Progenitor cell of endocrine pancreas (in vitro differentiated cells): Measurements from ENCODE around the gene DDX23. TPM values are rescaled to one million over a fixed set of nuclear protein-coding genes. Genes with fewer than 3 reads are reported as not detected.
"Not testable (repeated sequence)": the region's sequence is repeated elsewhere in the genome, so short reads cannot be mapped to it uniquely, and the experiment has no call there.

Source experiments
- DNase-seq: peaks from one replicate; pipeline ENCODE4 v3.0.0; 2021; ENCODE audit warnings: low spot score; ENCODE audit not compliant: unreplicated experiment
- H3K27ac Mint-ChIP-seq: 2 replicates; pipeline ENCODE4 v1.8.0; 2021; ENCODE audit warnings: mild to moderate bottlenecking, moderate library complexity, mixed read lengths
- H3K27me3 Mint-ChIP-seq: 2 replicates; pipeline ENCODE4 v1.8.0; 2021; ENCODE audit warnings: mixed read lengths
- H3K36me3 Mint-ChIP-seq: 2 replicates; pipeline ENCODE4 v1.8.0; 2022; ENCODE audit warnings: mixed read lengths; ENCODE audit not compliant: insufficient read depth
- H3K4me1 Mint-ChIP-seq: 2 replicates; pipeline ENCODE4 v1.8.0; 2021; ENCODE audit warnings: low read depth, mixed read lengths
- H3K4me3 Mint-ChIP-seq: 2 replicates; pipeline ENCODE4 v1.8.0; 2021; ENCODE audit warnings: low read depth, mild to moderate bottlenecking, moderate library complexity, mixed read lengths
- H3K9me3 Mint-ChIP-seq: 2 replicates; pipeline ENCODE4 v1.8.0; 2021; ENCODE audit warnings: low read depth, mixed read lengths
- CTCF ChIP-seq: fragments of 200-600 bp; sonication (generic); IDR thresholded peaks from one replicate; pipeline ENCODE4 v1.5.0; 2021; ENCODE audit warnings: antibody characterized with exemption, mild to moderate bottlenecking; ENCODE audit not compliant: unreplicated experiment
- total RNA-seq: library from RNA; stranded (reverse); gene quantifications from 2 replicates; pipeline ENCODE4 v1.2.1, GENCODE V29; 2021

DDX23 gene
- total RNA-seq, 1 donor from 2014 or later: 129 TPM

GRCh38 chr12:48854488-48854887, 2.5 kb upstream of the DDX23 start:
- peaks cover 2% of the 10 kb centered on the region for H3K36me3 Mint-ChIP-seq
- no peak overlapping the region for H3K27ac Mint-ChIP-seq
- H3K4me3 Mint-ChIP-seq: no peak overlapping the region
- H3K4me1 Mint-ChIP-seq: peaks cover 20% of the 10 kb centered on the region
- no peaks in the 10 kb centered on the region for H3K9me3 Mint-ChIP-seq
- H3K27me3 Mint-ChIP-seq: no peaks in the 10 kb centered on the region
- TF ChIP-seq CTCF: no peak
- no peak for DNase-seq

- Mint-ChIP-seq H3K27me3 (no peaks in the 10 kb centered on the region), H3K4me1 (peaks cover 20% of the 10 kb centered on the region)
These were observed 1.0 kb upstream of the DDX23 start for GRCh38 chr12:48852734-48853688.

GRCh38 chr12:48842021-48842420, 9.9 kb downstream of the DDX23 start:
- H3K36me3 Mint-ChIP-seq: peaks cover 25% of the 10 kb centered on the region
- not testable (repeated sequence) for H3K27ac Mint-ChIP-seq, H3K4me3 Mint-ChIP-seq, DNase-seq, H3K9me3 Mint-ChIP-seq, H3K4me1 Mint-ChIP-seq, H3K27me3 Mint-ChIP-seq

More at GRCh38 chr12:48852734-48853688, 1.0 kb upstream of the DDX23 start:
- H3K27ac Mint-ChIP-seq: peak overlapping the region; percentile 96
- TF ChIP-seq CTCF: peak; percentile 92
- peak overlapping the region; percentile 97 for H3K4me3 Mint-ChIP-seq
- no peaks in the 10 kb centered on the region for H3K9me3 Mint-ChIP-seq
- peak; percentile 79 for DNase-seq
- no peaks in the 10 kb centered on the region for H3K36me3 Mint-ChIP-seq

GRCh38 chr12:48838048-48838447, 13.9 kb downstream of the DDX23 start:
- no peak for TF ChIP-seq CTCF
- H3K27me3 Mint-ChIP-seq: no peaks in the 10 kb centered on the region
- no peaks in the 10 kb centered on the region for H3K4me1 Mint-ChIP-seq
- H3K4me3 Mint-ChIP-seq: no peak overlapping the region
- H3K36me3 Mint-ChIP-seq: peaks cover 26% of the 10 kb centered on the region
- no peaks in the 10 kb centered on the region for H3K9me3 Mint-ChIP-seq
- no peak overlapping the region for H3K27ac Mint-ChIP-seq
- DNase-seq: no peak

GRCh38 chr12:48832321-48833060, 19.5 kb downstream of the DDX23 start:
- Mint-ChIP-seq H3K27ac (no peak overlapping the region), H3K27me3 (no peaks in the 10 kb centered on the region), H3K9me3 (no peaks in the 10 kb centered on the region), H3K4me1 (no peaks in the 10 kb centered on the region), H3K36me3 (peaks cover 28% of the 10 kb centered on the region), H3K4me3 (no peak overlapping the region)
- DNase-seq: no peak
- no peak for TF ChIP-seq CTCF
